ENCODE measurements around the gene VPS8.

- TF ChIP-seq ISL1 (CRISPR knock-in tag; IDR thresholded peaks at IDR 0.05) (no peak), RARB (CRISPR knock-in tag; IDR thresholded peaks at IDR 0.05) (no peak), OSR1 (CRISPR knock-in tag; IDR thresholded peaks at IDR 0.05) (no peak), TCF4 (CRISPR knock-in tag; IDR thresholded peaks at IDR 0.05; ENCODE audit: borderline replicate concordance) (no peak), ZFP3 (CRISPR knock-in tag; IDR thresholded peaks at IDR 0.05) (no peak), ESRRG (CRISPR knock-in tag; IDR thresholded peaks at IDR 0.05) (no peak), BACH2 (CRISPR knock-in tag; IDR thresholded peaks at IDR 0.05; ENCODE audit: borderline replicate concordance) (no peak), ARNTL (CRISPR knock-in tag; IDR thresholded peaks at IDR 0.05; ENCODE audit: borderline replicate concordance, low read depth) (no peak), POU6F1 (CRISPR knock-in tag; IDR thresholded peaks at IDR 0.05; ENCODE audit: borderline replicate concordance, low read depth) (no peak), ZNF565 (CRISPR knock-in tag; conservative IDR thresholded peaks at IDR 0.05; ENCODE audit: low read depth) (no peak), TOX (CRISPR knock-in tag; IDR thresholded peaks at IDR 0.05; ENCODE audit: borderline replicate concordance) (no peak)
- TF ChIP-seq, protein P1, sequence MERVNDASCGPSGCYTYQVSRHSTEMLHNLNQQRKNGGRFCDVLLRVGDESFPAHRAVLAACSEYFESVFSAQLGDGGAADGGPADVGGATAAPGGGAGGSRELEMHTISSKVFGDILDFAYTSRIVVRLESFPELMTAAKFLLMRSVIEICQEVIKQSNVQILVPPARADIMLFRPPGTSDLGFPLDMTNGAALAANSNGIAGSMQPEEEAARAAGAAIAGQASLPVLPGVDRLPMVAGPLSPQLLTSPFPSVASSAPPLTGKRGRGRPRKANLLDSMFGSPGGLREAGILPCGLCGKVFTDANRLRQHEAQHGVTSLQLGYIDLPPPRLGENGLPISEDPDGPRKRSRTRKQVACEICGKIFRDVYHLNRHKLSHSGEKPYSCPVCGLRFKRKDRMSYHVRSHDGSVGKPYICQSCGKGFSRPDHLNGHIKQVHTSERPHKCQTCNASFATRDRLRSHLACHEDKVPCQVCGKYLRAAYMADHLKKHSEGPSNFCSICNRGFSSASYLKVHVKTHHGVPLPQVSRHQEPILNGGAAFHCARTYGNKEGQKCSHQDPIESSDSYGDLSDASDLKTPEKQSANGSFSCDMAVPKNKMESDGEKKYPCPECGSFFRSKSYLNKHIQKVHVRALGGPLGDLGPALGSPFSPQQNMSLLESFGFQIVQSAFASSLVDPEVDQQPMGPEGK (CRISPR knock-in tag; IDR thresholded peaks at IDR 0.05; ENCODE audit: borderline replicate concordance): no peak
- TF ChIP-seq, protein P2, sequence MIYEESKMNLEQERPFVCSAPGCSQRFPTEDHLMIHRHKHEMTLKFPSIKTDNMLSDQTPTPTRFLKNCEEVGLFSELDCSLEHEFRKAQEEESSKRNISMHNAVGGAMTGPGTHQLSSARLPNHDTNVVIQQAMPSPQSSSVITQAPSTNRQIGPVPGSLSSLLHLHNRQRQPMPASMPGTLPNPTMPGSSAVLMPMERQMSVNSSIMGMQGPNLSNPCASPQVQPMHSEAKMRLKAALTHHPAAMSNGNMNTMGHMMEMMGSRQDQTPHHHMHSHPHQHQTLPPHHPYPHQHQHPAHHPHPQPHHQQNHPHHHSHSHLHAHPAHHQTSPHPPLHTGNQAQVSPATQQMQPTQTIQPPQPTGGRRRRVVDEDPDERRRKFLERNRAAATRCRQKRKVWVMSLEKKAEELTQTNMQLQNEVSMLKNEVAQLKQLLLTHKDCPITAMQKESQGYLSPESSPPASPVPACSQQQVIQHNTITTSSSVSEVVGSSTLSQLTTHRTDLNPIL (CRISPR knock-in tag; IDR thresholded peaks at IDR 0.05; ENCODE audit: low read depth): no peak
Measured at GRCh38 chr3:184823990-184824389, 12.0 kb downstream of the VPS8 start.
